Measurements from ENCODE around the gene CAAP1. TPM values are rescaled to one million over a fixed set of nuclear protein-coding genes. Genes with fewer than 3 reads are reported as not detected.
A peak's percentile ranks its signal among the peaks of the same experiment; 100 is the strongest.

Gene CAAP1
- total and polyA plus RNA-seq, 2 of the 8 experiments (the other 6 are each of a cell fraction or from before 2014, with no cell fraction given) = 9.5 to 36.7 TPM

DNA sequence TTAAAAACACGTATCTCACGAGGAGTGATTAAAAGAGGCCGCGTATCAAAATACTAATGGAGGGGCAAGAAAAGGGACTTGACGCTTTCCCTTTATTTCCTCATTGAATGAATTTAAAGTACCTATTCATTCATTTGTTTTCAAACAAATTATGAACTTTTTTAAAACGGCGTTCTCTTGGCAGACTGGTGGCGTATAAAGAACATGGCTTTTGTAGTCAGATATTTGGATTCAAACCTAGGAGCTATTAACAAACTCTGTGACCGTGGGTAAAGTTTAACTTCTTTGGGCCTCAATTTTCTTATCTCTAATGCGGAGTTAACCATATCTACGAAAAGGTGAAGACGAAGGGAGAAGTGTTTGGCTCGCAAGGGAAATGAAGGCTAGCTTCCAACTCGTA, 876 bp downstream of the CAAP1 start:
- Histone ChIP-seq H2BK20ac (ENCODE audit: low read length) (no peak overlapping the region), H3K79me1 (ENCODE audit: low read depth, low read length) (no peaks in the 10 kb centered on the region), H3K23ac (ENCODE audit: insufficient read length) (no peak overlapping the region), H3K4ac (replicated peaks; ENCODE audit: insufficient read length, low read depth, low read length) (no peak overlapping the region), H3K9me3 (ENCODE audit: insufficient read depth in 2 of 2, low read depth in 1 of 2, low read length in 1 of 2) (no peaks in the 10 kb centered on the region), H3K4me3 (ENCODE audit: extremely low read depth in 1 of 4, insufficient read depth in 2 of 4, low read depth in 3 of 4, low read length in 4 of 4) (peak overlapping the region; percentile 88 to 99 (median 92)), H2BK12ac (ENCODE audit: low read depth, low read length) (no peak overlapping the region; the same call in 1 of the 2 replicates), H2AK5ac (ENCODE audit: low read depth, low read length) (no peak overlapping the region), H3K18ac (ENCODE audit: extremely low read depth, low read length) (peak overlapping the region; percentile 89; the same call in 1 of the 2 replicates), H4K8ac (ENCODE audit: extremely low read depth, insufficient read depth, low read length) (no peak overlapping the region), H4K20me1 (replicated peaks in 1 of 2; ENCODE audit: control insufficient read depth in 1 of 2, insufficient read depth in 2 of 2, low read length in 2 of 2) (peaks cover 1% of the 10 kb centered on the region in 2 experiments), H3K27me3 (replicated peaks in 1 of 4; ENCODE audit: control insufficient read depth in 3 of 4, extremely low read depth in 1 of 4, insufficient read depth in 3 of 4, low read length in 3 of 4) (no peaks in the 10 kb centered on the region), H4K5ac (ENCODE audit: insufficient read length, low read depth, low read length) (no peak overlapping the region), H3K79me2 (ENCODE audit: control insufficient read depth in 1 of 2, insufficient read depth in 2 of 2, low read length in 2 of 2) (peaks cover 11 to 52% of the 10 kb centered on the region in 2 experiments), H2BK120ac (replicated peaks; ENCODE audit: low read depth, low read length) (no peak overlapping the region), H4K91ac (replicated peaks; ENCODE audit: insufficient read length, low read length) (no peak overlapping the region), H3K14ac (ENCODE audit: insufficient read length) (no peak overlapping the region), H3K56ac (replicated peaks; ENCODE audit: insufficient read length, low read depth, low read length) (peak overlapping the region; percentile 5), H2BK5ac (ENCODE audit: low read depth, low read length) (peak overlapping the region; percentile 95; the same call in 1 of the 2 replicates), H2BK15ac (ENCODE audit: low read length) (no peak overlapping the region), H3K27ac (ENCODE audit: low read depth, low read length) (peak overlapping the region; percentile 96), H3K4me2 (ENCODE audit: insufficient read depth in 1 of 2, low read depth in 2 of 2, low read length in 2 of 2) (peak overlapping the region; percentile 64 to 76), H2AFZ (ENCODE audit: low read length) (no peak overlapping the region), H3K4me1 (replicated peaks in 1 of 4; ENCODE audit: control insufficient read depth in 3 of 4, insufficient read depth in 4 of 4, low read length in 3 of 4) (peaks cover 0 to 3% (median 2%) of the 10 kb centered on the region in 4 experiments; a peak in 1 of 7 replicates), H3K23me2 (ENCODE audit: low read depth, low read length) (peaks cover 4% of the 10 kb centered on the region), H3K36me3 (ENCODE audit: control insufficient read depth in 2 of 4, insufficient read depth in 4 of 4, low read length in 3 of 4) (peaks cover 0 to 3% (median 1%) of the 10 kb centered on the region in 4 experiments; a peak in 3 of 8 replicates), H3K9ac (replicated peaks in 1 of 4; ENCODE audit: extremely low read depth in 1 of 4, low read depth in 3 of 4, low read length in 3 of 4) (peak overlapping the region; percentile 93 to 98 (median 96))
- DNase-seq (ENCODE audit: low read depth in 1 of 2, low spot score in 2 of 2) (no peak), FAIRE-seq (no peak)
- POLR2A ChIA-PET (ENCODE audit: partially characterized antibody) = interaction anchor here (0.5 to 5.2 kb wide), 18 partner anchors 10 to 255 kb away, joined by 3 to 39 read pairs (median 4); partner anchors contain the start of genes IFT74 and PLAA
- 3% methylated on average over 14 of the region's 14 CpGs; no CpG with 5 or more reads in 1 of the 2 experiments for WGBS, 2 experiments (ENCODE audit: extremely low coverage in 1 of 2, insufficient coverage in 1 of 2, insufficient read length in 1 of 2, insufficient replicate concordance in 2 of 2, low coverage in 1 of 2, low lambda C conversion rate in 2 of 2, missing lambda C conversion rate in 1 of 2)
- CTCF ChIA-PET (ENCODE audit: partially characterized antibody) = interaction anchor here (0.5 to 3.0 kb wide), 11 partner anchors 17 to 195 kb away, joined by 3 to 23 read pairs (median 3); no protein-coding TSS in a partner anchor
- no peak for TF ChIP-seq NRF1 (IDR thresholded peaks at IDR 0.05; ENCODE audit: low read depth, low read length)
- no peak for TF ChIP-seq SIX5 (IDR thresholded peaks at IDR 0.05; ENCODE audit: low read depth, low read length)
- no peak for TF ChIP-seq CHD1 (IDR thresholded peaks at IDR 0.05; ENCODE audit: low read depth, low read length)
- TF ChIP-seq, protein P1, sequence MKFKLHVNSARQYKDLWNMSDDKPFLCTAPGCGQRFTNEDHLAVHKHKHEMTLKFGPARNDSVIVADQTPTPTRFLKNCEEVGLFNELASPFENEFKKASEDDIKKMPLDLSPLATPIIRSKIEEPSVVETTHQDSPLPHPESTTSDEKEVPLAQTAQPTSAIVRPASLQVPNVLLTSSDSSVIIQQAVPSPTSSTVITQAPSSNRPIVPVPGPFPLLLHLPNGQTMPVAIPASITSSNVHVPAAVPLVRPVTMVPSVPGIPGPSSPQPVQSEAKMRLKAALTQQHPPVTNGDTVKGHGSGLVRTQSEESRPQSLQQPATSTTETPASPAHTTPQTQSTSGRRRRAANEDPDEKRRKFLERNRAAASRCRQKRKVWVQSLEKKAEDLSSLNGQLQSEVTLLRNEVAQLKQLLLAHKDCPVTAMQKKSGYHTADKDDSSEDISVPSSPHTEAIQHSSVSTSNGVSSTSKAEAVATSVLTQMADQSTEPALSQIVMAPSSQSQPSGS (IDR thresholded peaks at IDR 0.05; ENCODE audit: low read length) = no peak
- TF ChIP-seq CBX8 (IDR thresholded peaks at IDR 0.05; ENCODE audit: borderline replicate concordance, low read depth, low read length) = no peak
- TF ChIP-seq RNF2 (IDR thresholded peaks at IDR 0.05; ENCODE audit: borderline replicate concordance, low read depth, low read length, missing control alignments, poor library complexity, severe bottlenecking) = no peak
- no peak for TF ChIP-seq HDAC2 (IDR thresholded peaks at IDR 0.05; ENCODE audit: borderline replicate concordance in 1 of 2, low read depth in 2 of 2, low read length in 2 of 2)
- TF ChIP-seq SIRT6 (IDR thresholded peaks at IDR 0.05; ENCODE audit: low read length) = no peak
- no peak for TF ChIP-seq FOSL1 (IDR thresholded peaks at IDR 0.05; ENCODE audit: insufficient read depth, low read depth, low read length)
- TF ChIP-seq, protein P2, sequence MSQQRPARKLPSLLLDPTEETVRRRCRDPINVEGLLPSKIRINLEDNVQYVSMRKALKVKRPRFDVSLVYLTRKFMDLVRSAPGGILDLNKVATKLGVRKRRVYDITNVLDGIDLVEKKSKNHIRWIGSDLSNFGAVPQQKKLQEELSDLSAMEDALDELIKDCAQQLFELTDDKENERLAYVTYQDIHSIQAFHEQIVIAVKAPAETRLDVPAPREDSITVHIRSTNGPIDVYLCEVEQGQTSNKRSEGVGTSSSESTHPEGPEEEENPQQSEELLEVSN (IDR thresholded peaks at IDR 0.05) = no peak
